ENCODE results near the gene PITRM1. TPM values are rescaled to one million over a fixed set of nuclear protein-coding genes. Genes with fewer than 3 reads are reported as not detected.
"Not testable (repeated sequence)": the region's sequence is repeated elsewhere in the genome, so short reads cannot be mapped to it uniquely, and the experiment has no call there.

The PITRM1 gene
- total RNA-seq, 2 donors from 2014 or later, result 52.2 to 54.0 TPM

DNA sequence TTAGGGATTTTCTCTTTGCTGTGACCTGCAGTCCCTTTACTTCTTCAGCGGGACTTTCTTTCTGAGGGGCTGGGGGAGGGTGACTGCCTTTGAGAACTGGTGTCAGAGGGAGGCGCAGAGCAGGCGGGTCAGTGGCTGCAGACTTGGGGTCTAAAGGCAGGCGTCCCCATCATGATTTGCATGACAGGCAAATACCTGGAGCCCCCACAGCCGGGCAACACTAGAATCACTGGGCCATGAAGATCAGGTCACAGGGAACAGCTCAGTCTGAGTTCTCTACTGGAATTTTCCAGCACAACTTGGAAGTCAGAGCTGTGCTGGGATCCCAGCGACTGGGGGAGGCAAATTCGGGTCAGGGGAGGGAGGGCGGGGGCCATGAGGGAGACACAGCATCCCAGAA, 29.2 kb upstream of the PITRM1 start:
- no peak for DNase-seq
- no peak for ATAC-seq
- intact Hi-C loops (cut with DNase I, micrococcal nuclease), result no loop called here

DNA sequence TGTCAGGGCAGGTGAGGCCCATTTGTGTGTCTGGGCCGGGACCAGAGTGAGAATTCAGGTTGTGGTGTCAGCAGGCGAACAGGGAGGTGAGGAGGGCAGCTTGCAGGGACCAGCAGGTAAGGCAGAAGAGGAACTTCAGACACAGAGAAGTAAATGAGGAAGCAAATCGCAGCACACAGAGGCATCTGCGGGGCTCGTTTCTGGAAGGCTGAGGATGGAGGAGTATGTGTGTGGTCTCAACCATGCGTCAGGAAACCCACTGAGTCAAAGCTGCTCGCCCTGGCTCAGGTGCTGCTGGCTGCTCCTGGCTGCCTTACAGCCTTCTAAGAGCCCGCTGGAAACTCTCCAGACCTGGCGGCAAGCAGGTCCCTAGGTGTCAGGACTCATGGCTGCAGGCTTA, 26.9 kb upstream of the PITRM1 start:
- ATAC-seq, result no peak
- intact Hi-C loops (cut with DNase I, micrococcal nuclease), result loop anchor here in 1 of 2 donors (10.0 kb wide), 1 partner anchor 1565 kb away; no protein-coding TSS in a partner anchor
- no peak for DNase-seq

DNA sequence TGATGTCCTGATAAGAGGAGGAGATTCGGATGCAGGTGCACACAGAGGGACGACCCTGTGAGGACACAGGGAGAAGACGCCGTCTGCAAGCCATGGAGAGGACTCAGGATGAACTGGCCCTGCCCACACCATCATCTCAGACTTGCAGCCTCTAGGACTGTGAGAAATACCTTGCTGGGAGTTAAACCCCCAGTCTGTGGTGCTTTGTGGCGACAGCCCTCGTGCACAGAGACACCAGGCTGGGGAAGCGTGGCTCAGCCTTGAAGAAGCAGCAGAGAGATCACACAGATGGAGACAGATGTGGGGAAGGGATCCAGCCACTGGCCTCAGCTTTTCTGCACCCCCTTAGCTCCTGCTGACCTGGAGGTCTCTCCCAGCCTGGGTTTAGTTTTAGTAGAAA, 26.3 kb upstream of the PITRM1 start:
- intact Hi-C loops (cut with DNase I, micrococcal nuclease), result loop anchor here in 1 of 2 donors (10.0 kb wide), 1 partner anchor 1566 kb away; no protein-coding TSS in a partner anchor

DNA sequence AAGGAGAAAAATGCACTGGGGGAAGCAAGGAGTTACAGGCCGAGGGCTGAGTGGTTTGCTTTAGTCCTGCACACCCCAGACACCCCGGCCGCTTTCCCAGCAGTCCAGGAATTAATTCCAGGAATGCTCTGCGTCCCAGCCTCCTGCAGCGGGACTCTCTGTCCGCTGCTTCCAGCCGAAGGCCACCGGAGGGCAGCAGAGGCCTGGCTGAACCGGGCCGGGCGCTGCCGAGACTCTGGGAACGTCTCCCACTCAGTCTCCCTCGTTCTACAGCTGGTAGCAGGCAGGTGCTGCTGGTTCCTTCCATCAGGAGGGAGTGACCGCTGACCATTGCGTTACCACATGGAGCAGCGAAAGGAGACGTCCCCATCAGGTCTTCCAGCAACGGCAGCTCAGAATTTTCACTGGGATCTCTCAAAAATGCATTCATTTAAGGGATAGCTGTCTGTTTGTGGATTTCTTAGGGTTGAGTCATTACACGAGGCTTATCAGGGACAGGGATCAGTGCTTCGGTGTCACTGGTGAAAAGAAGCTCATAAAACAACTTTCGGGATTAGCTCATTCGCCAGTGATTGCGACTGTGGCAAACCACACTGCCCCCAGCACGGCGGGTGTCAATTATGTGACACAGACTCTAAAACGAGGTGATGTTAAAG, 24.9 kb upstream of the PITRM1 start:
- intact Hi-C loops (cut with DNase I, micrococcal nuclease), result loop anchor here in 1 of 2 donors (10.0 kb wide), 1 partner anchor 1567 kb away; no protein-coding TSS in a partner anchor
- peak; percentile 92 for ATAC-seq
- DNase-seq, result peak; percentile 64 to 80

More for the DNA sequence above, 26.3 kb upstream of the PITRM1 start:
- ATAC-seq (no peak), DNase-seq (no peak)

DNA sequence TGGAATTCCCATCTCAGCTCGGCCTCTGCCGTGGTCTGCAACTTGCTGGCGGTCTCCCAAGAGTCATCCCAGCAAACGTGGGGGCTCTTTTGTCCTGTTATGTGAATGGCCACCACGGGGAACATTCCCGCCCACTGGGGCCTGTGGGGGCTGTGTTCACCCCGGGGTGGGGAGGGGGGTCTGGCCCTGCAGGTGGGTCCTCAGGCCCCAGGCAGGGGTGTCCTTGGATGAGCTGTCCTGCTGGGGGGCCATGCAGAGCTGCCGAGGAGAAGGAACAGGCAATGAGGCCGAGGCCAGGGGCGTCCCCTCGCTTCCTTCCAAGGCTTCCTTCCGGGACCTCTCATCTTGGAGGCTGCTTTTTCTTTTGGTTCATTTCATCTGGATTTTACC, 24.4 kb upstream of the PITRM1 start:
- intact Hi-C loops (cut with DNase I, micrococcal nuclease), result loop anchor here in 1 of 2 donors (10.0 kb wide), 1 partner anchor 1568 kb away; no protein-coding TSS in a partner anchor
- ATAC-seq (no peak), DNase-seq (no peak)

DNA sequence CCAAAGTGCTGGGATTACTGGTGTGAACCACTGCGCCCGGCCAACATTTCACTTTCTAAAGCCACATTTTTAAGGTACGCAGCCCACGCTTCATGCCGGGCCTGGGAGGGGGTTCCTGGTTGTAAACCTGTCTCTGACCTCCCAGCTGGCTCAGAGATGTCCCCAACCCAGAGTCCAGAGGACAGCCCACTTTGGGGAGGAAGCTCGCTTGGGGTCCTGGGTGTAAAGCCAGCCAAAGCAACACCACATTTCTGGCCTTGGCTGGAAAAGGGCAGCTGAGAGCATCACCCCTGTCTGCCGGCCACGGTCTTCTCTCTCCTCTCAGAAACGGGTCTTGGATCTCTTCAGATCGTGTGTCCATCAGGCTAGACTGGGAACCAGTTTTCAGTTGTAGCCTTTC, 23.9 kb upstream of the PITRM1 start:
- DNase-seq (no peak), ATAC-seq (no peak)
- intact Hi-C loops (cut with DNase I, micrococcal nuclease), result loop anchor here in 1 of 2 donors (10.0 kb wide), 1 partner anchor 1568 kb away; no protein-coding TSS in a partner anchor

DNA sequence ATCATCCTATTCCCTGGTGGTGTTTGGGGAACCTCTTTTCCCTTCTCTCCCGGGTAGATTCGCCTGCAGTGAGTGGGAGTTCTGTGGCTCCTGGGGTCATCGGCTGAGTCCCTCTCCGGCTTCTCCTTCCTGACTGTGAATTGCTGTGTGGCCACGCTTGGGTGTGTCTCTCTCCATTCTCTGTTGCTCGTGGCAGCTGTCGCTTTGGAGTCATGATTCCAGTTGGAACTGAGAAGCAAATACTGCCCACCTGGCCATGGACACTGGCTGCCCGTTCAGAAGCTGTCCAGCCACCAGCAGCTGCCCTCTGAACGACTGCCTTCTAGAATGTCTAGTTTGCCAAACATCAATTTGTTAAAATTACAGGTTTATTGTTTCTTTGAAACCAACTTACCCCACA, 23.1 kb upstream of the PITRM1 start:
- intact Hi-C loops (cut with DNase I, micrococcal nuclease), result loop anchor here in 1 of 2 donors (10.0 kb wide), 1 partner anchor 1569 kb away; no protein-coding TSS in a partner anchor
- ATAC-seq, result no peak
- no peak for DNase-seq

DNA sequence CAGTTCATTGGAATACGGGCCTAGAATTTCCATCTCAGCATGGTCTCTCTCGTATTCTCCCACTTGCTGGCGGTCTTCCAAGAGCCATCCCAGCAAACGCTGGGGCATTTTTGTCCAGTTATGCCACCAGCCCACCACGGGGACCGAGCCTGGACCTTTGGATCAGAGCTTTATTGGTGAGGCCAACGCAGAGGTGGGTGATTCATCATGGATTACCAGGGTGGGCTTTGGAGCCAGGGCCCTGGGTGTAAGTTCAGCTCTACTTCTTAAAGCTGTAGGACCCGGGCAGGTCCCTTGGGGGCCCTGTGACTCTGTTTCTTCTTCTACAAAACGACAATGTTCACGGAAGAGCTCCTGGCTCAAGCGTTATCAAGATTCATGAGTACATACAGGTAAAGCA, 22.7 kb upstream of the PITRM1 start:
- ATAC-seq (no peak), DNase-seq (no peak)
- intact Hi-C loops (cut with DNase I, micrococcal nuclease), result loop anchor here in 1 of 2 donors (10.0 kb wide), 1 partner anchor 1570 kb away; no protein-coding TSS in a partner anchor

DNA sequence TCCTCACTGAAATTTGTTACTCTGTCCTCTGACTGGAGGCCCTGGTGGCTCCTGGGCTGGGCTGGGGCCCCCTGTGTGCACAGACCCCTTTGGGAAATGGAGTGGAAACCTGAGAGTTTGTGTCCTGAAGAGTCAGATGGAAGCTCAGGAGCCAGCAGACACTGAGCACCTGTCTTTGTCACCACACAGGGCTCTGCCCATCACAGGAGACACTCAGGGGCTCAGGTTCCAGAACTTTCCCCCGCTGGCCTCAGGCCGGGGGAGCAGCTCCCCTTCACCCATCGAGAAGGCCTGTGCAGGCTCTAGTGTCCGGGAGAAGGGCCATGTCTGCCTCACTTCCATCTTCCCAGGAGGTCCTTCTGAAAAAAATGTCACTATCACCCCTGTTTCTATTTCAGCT, 22.3 kb upstream of the PITRM1 start:
- ATAC-seq, result no peak
- no peak for DNase-seq
- intact Hi-C loops (cut with DNase I, micrococcal nuclease), result loop anchor here in 1 of 2 donors (10.0 kb wide), 1 partner anchor 1570 kb away; no protein-coding TSS in a partner anchor

DNA sequence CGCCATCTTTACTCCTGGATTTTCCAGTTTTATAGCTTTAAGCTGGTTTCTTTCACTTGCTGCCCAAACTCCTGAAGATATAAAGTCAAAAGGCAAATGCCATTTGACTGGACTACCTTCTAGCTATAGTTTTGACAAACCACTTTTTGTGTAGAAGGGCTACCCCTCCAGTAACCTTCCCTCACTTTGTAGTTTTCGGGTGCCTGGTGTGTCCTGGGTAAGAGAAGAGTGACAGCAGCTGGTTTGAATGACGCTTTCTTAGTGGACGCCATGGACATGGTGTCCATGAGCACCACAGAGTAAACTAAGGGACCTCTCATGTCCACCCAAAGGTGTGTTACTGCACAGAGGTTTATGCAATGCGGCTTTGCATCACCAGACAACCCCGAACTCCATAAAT, 21.2 kb upstream of the PITRM1 start:
- ATAC-seq (no peak), DNase-seq (no peak)
- intact Hi-C loops (cut with DNase I, micrococcal nuclease), result loop anchor here in 1 of 2 donors (10.0 kb wide), 1 partner anchor 1571 kb away; no protein-coding TSS in a partner anchor

DNA sequence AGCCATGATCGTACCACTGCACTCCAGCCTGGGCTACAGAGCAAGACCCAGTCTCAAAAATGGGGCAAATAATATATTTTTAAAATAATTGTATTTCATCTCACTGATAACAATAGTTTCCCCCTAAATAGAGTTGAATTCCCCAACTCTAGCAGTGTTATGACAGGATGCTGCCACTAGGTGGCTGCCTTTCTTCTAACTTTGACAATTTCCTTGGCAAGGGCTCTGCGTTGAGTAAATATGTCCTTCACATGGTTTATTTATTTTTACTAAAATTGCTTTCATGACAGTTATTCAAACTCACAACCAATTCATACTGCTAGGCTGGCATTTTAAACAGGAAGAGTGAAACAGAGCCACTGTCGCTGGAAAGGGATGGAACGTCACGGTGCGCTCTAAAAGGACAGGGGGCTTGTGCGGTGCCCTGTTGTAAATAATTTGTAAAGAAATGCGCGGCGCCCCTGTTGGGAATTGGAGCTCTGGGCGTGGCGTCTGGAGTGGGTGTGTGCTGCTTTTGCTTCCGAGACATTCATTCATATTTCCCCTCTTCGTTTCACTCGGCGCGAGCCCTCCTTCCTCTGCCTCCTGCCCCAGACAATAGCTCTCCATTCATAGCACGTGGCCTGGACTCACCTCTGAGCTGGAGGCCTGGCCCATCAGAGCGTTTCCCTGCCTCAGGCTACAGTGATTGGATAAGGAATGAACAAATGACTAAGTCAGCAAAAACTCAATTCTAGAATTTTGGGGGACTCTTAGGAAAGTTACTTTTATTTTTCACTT, 20.5 kb upstream of the PITRM1 start:
- ATAC-seq, result peak; percentile 59
- intact Hi-C loops (cut with DNase I, micrococcal nuclease), result loop anchor here in 1 of 2 donors (10.0 kb wide), 1 partner anchor 1572 kb away; no protein-coding TSS in a partner anchor
- peak in 1 of 2 donors; percentile 66 for DNase-seq

DNA sequence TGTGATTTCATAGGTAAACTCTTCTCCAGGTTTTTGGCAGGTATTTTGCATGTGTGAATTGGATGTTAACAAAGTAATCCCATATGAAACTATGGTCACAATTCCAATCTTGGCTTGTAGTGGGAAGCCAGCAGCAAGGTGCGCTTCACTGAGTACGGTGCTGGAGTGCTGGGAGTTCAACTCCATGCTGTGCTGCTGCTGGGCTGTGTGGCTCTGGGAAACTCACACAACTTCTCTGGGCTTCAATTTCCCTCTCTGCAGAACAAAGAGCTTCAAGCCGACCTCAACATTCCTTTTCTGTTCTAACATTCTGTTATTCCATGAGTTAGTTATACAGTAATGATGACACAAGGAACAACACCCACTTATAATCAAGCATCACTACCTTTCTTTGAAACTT, 18.2 kb upstream of the PITRM1 start:
- DNase-seq (no peak), ATAC-seq (no peak)
- intact Hi-C loops (cut with DNase I, micrococcal nuclease), result loop anchor here in 1 of 2 donors (10.0 kb wide), 1 partner anchor 1574 kb away; no protein-coding TSS in a partner anchor

DNA sequence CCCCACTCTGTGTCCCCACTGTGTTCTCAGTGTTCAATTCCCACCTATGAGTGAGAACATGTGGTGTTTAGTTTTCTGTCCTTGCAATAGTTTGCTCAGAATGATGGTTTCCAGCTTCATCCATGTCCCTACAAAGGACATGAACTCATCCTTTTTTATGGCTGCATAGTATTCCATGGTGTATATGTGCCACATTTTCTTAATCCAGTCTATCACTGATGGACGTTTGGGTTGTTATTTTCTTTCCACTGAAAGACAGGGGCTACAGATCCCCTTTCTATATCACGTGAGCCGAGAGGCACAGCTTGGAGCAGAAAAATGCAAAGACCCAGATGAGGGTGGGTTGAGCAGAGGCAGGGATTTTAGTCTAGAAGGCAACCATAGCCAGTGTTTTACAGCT, 14.6 kb upstream of the PITRM1 start:
- DNase-seq; ATAC-seq; intact Hi-C loops (cut with DNase I, micrococcal nuclease): not testable (repeated sequence)

DNA sequence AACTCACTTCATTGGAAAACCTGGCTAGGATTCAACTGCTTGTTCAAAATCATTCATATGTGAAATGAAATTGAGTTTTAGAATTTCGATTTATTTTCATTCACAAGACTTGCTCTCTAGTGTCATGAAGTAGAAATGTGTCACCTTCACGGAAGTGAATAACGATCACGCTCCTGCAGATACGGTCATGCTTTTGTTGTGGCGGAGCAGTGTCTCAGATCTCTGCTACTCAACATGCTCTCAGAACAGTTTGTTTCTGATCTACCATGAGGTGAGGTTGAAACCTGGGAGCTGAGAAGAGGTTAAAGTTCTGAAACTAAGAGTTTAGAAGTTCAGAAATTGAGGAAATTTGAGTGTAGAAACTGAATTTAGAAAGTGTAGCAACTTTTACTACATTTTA, 13.8 kb upstream of the PITRM1 start:
- ATAC-seq (no peak), DNase-seq (no peak)
- intact Hi-C loops (cut with DNase I, micrococcal nuclease), result no loop called here

DNA sequence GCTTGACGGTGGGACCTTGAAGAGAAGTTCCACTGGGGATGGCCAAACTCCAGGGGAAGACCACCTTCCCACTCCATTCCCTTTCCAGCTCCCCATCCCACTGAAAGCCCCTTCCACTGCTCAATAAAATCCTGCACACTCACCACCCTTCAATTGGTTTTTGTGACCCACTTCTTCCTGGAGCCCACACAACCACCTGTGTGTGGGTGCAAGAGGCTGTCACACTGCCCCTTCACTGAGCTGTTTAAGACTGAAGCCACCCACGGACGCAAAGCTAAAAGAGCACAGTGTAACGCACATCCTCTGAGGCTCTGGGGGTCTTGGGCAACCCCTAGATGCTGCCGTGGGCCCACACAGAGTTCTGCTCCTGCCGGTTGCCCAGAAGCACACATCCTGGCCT, 12.8 kb upstream of the PITRM1 start:
- intact Hi-C loops (cut with DNase I, micrococcal nuclease), result no loop called here
- ATAC-seq, result no peak
- DNase-seq, result no peak

DNA sequence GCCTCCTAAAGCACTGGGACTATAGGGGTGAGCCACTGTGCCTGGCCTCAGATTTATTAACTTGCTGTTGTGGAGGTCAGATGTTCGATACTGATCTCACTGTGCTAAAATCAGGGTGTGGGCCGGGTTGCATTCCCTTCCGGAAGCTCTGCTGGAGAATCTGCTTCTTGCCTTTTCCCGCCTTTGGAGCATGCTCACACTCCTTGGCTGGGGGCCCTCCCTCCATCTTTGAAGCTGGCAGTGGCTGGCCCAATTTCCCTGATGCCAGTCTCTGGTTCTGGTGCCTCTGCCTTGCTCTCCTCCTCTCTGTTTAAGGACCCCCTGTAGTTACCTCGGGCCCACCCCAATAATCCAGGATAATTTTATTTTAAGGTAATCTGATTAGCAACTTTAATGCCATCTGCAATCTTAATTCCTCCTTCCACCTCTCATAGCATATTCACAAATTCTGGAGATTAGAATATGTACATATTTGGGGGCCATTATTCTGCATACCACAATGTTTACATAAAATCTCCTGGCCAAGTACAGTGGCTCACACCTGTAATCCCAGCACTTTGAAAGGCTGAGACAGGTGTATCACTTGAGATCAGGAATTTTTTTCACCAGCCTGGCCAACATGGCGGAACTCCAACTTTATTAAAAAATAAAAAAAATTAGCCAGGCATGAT, 7.9 kb upstream of the PITRM1 start:
- DNase-seq (no peak), ATAC-seq (no peak)
- intact Hi-C loops (cut with DNase I, micrococcal nuclease), result no loop called here

DNA sequence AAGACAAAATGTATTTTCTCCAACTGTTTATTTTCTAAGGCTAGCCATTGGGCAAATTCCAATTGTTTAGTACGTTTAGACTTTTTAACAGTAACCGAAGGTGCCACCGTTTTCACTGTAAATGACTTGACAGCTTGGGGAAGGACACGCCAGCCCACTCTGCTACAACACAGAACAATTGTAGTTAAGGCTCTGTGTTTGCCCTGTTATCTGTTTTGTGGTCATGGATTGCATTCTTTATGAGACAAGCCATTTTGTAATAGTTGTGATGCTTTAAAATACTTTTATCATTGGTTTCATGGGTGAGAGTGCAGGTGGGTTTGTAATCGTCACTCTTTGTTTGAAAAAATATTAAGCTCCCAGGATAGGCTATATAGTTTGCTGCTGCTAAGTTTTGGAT, 6.6 kb upstream of the PITRM1 start:
- DNase-seq, result no peak
- ATAC-seq, result no peak
- intact Hi-C loops (cut with DNase I, micrococcal nuclease), result no loop called here

DNA sequence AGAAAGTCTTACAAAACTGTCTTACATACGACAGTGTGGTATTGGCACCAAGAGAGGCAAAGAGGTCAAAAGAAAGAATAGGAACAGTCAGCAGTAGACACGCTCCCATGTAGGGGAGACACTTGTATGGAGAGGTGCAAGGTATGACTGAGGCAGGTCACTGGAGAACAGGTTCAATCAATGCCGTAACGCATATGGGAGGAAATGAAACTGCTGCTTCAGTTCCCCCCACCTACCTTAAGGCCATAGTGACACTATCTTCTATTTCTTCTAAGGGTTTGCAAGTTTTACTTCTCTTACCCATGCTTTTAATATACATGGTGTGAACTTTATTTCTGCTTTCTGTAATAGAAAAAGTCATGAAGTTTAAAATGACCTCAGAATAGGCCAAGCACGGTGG, 5.5 kb upstream of the PITRM1 start:
- ATAC-seq, result no peak
- no peak for DNase-seq
- intact Hi-C loops (cut with DNase I, micrococcal nuclease), result no loop called here
